Measurements from ENCODE around the gene ADAMTS12. TPM values are rescaled to one million over a fixed set of nuclear protein-coding genes. Genes with fewer than 3 reads are reported as not detected.

ADAMTS12 gene
- polyA plus RNA-seq, 1 of the 3 experiments (the other 2 are of a cell fraction), result 2.5 TPM

DNA sequence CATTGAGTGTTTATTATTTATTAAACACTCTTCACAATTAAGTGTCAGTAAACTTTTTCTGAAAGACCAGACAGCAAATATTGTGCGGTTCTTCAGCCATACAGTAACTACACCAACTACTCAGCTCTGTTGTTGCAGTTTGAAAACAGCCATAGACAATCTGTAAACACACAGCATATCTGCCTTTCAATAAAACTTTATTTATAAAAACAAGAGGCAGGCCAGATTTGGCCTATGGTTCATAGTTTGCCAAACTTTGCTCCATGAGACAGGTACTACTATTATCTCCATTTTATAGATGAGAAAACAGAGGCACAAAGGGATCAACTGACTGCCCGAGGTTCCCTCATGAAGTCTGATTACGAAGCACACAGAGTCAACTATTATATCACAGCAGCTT, 11.5 kb downstream of the ADAMTS12 start:
- Histone ChIP-seq H3K9ac (no peak overlapping the region), H4K20me1 (ENCODE audit: insufficient read depth) (no peaks in the 10 kb centered on the region), H3K9me2 (no peaks in the 10 kb centered on the region), H3K27ac (ENCODE audit: low read depth in 2 of 2, low read length in 1 of 2) (no peak overlapping the region), H3K36me3 (replicated peaks in 1 of 2; ENCODE audit: control insufficient read depth in 1 of 2, insufficient read depth in 2 of 2, low read length in 1 of 2) (no peaks in the 10 kb centered on the region), H3K27me3 (ENCODE audit: insufficient read depth) (no peaks in the 10 kb centered on the region; the same call in 1 of the 2 replicates), H3F3A (replicated peaks; ENCODE audit: insufficient read depth) (no peaks in the 10 kb centered on the region), H3K4me3 (ENCODE audit: low read depth in 2 of 2, low read length in 1 of 2) (no peak overlapping the region), H2AFZ (ENCODE audit: low read depth) (no peak overlapping the region), H3K4me2 (no peak overlapping the region), H3K79me2 (ENCODE audit: insufficient read depth) (no peaks in the 10 kb centered on the region), H3K9me3 (no peaks in the 10 kb centered on the region), H3K4me1 (ENCODE audit: control insufficient read depth in 1 of 2, insufficient read depth in 2 of 2, low read depth in 1 of 2, low read length in 1 of 2) (no peaks in the 10 kb centered on the region)
- TF ChIP-seq, protein P1, sequence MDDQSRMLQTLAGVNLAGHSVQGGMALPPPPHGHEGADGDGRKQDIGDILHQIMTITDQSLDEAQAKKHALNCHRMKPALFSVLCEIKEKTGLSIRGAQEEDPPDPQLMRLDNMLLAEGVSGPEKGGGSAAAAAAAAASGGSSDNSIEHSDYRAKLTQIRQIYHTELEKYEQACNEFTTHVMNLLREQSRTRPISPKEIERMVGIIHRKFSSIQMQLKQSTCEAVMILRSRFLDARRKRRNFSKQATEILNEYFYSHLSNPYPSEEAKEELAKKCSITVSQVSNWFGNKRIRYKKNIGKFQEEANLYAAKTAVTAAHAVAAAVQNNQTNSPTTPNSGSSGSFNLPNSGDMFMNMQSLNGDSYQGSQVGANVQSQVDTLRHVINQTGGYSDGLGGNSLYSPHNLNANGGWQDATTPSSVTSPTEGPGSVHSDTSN (IDR thresholded peaks at IDR 0.05), result no peak
- TF ChIP-seq, protein P2, sequence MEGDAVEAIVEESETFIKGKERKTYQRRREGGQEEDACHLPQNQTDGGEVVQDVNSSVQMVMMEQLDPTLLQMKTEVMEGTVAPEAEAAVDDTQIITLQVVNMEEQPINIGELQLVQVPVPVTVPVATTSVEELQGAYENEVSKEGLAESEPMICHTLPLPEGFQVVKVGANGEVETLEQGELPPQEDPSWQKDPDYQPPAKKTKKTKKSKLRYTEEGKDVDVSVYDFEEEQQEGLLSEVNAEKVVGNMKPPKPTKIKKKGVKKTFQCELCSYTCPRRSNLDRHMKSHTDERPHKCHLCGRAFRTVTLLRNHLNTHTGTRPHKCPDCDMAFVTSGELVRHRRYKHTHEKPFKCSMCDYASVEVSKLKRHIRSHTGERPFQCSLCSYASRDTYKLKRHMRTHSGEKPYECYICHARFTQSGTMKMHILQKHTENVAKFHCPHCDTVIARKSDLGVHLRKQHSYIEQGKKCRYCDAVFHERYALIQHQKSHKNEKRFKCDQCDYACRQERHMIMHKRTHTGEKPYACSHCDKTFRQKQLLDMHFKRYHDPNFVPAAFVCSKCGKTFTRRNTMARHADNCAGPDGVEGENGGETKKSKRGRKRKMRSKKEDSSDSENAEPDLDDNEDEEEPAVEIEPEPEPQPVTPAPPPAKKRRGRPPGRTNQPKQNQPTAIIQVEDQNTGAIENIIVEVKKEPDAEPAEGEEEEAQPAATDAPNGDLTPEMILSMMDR (IDR thresholded peaks at IDR 0.05), result no peak
- TF ChIP-seq GABPA (IDR thresholded peaks at IDR 0.05; ENCODE audit: low read depth), result no peak
- no peak for TF ChIP-seq POLR2AphosphoS5 (IDR thresholded peaks at IDR 0.05; ENCODE audit: low read depth, low read length)
- no peak for TF ChIP-seq RXRA (IDR thresholded peaks at IDR 0.05; ENCODE audit: borderline replicate concordance, low read depth)
- DNase-seq, result no peak
- CTCF ChIA-PET, result no interaction called here
- WGBS (ENCODE audit: low lambda C conversion rate), result 34% methylated on average over 3 of the region's 3 CpGs
- POLR2A ChIA-PET, result no interaction called here

DNA sequence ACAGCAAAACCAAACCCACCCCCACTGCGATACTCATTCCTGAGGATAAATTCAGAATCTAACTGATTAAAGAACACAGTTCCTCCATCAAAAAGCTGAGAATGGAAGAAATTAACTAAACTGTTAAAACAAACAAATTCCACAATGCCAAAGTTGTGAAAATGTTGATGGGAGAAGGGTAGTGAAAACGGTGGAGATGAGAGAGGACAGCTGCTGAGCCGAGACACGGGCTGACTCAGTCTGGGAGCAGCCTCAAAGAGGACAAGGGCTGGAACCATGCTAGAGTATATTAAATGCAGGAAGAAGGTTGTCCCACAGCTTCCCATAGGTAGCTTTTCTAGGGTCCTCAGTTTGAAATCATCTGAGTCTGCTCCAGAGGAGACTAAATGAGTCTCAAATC, 14.3 kb downstream of the ADAMTS12 start:
- WGBS (ENCODE audit: low lambda C conversion rate), result 29% methylated on average over 4 of the region's 4 CpGs
- no peaks in the 10 kb centered on the region for H4K20me1 ChIP-seq (ENCODE audit: insufficient read depth)
- H3K4me2 ChIP-seq, result no peak overlapping the region

More for the DNA sequence above, 14.3 kb downstream of the ADAMTS12 start:
- Histone ChIP-seq H3K79me2 (ENCODE audit: insufficient read depth) (no peaks in the 10 kb centered on the region), H2AFZ (ENCODE audit: low read depth) (no peak overlapping the region), H3K9me2 (no peaks in the 10 kb centered on the region), H3K27ac (ENCODE audit: low read depth in 2 of 2, low read length in 1 of 2) (no peak overlapping the region), H3K9ac (no peak overlapping the region), H3K4me1 (ENCODE audit: control insufficient read depth in 1 of 2, insufficient read depth in 2 of 2, low read depth in 1 of 2, low read length in 1 of 2) (no peaks in the 10 kb centered on the region), H3K36me3 (replicated peaks in 1 of 2; ENCODE audit: control insufficient read depth in 1 of 2, insufficient read depth in 2 of 2, low read length in 1 of 2) (no peaks in the 10 kb centered on the region), H3K27me3 (ENCODE audit: insufficient read depth) (no peaks in the 10 kb centered on the region; the same call in 1 of the 2 replicates), H3K9me3 (no peaks in the 10 kb centered on the region), H3F3A (replicated peaks; ENCODE audit: insufficient read depth) (no peaks in the 10 kb centered on the region), H3K4me3 (ENCODE audit: low read depth in 2 of 2, low read length in 1 of 2) (no peak overlapping the region)
- ChIA-PET CTCF (no interaction called here), POLR2A (no interaction called here)
- TF ChIP-seq JUND (IDR thresholded peaks at IDR 0.05) (no peak), SIN3A (IDR thresholded peaks at IDR 0.05; ENCODE audit: borderline replicate concordance, low read depth, low read length) (no peak)
- TF ChIP-seq, protein P2 (IDR thresholded peaks at IDR 0.05), result no peak
- TF ChIP-seq, protein P1 (IDR thresholded peaks at IDR 0.05), result no peak
- DNase-seq, result no peak

Measured in SK-N-SH (cell line).